LHCN-M2 (cell line): ENCODE results near the gene NT5DC3. TPM values are rescaled to one million over a fixed set of nuclear protein-coding genes. Genes with fewer than 3 reads are reported as not detected.
"Not testable (repeated sequence)": the region's sequence is repeated elsewhere in the genome, so short reads cannot be mapped to it uniquely, and the experiment has no call there.

Source experiments
- DNase-seq: peaks from one replicate; pipeline ENCODE4 v3.0.0-alpha.2; 2012; ENCODE audit warnings: low read depth
- total RNA-seq: library from RNA; depleted of rRNA; stranded (reverse); fragments of >200 nt; gene quantifications from 2 replicates; pipeline ENCODE4 v1.2.3, GENCODE V29; 2014

Gene NT5DC3
- total RNA-seq, 1 experiment from 2014 or later: 15.6 TPM

DNA sequence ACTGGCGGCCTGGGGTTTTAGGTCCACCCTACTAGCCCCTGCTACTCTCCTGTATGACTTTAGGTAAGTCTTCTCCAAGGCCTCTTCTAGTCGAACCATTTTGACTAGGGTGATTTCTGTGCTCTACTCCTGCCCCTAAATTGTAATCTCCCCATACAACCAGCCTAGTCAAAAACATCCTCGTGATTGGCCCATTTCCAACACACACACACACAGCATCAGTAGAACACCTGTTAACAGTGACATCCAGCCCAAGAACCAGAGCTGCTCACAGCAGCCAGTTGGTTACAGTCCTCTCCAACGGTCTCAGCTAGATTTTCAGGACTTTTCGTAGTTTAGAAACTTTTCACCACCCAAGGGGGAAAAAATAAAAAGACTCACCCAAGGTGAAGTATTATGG lies 30.9 kb downstream of the NT5DC3 start:
- DNase-seq: peak; percentile 21

DNA sequence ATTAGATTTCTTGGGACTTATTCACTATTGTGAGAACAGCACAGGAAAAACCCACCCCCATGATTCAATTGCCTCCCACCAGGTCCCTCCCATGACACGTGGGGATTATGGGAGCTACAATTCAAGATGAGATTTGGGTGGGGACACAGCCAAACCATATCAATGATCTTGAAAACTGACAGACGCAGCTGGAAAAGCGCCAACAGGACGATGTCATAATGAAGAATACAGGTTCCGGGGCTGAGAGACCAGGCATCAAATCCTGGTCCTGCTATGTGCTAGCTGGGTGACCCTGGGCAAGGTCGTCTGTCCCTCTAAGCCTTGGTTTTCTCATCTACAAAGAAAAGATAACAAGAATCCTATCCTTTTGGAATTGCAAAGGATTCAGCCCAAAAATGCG lies 31.4 kb downstream of the NT5DC3 start:
- DNase-seq: not testable (repeated sequence)

DNA sequence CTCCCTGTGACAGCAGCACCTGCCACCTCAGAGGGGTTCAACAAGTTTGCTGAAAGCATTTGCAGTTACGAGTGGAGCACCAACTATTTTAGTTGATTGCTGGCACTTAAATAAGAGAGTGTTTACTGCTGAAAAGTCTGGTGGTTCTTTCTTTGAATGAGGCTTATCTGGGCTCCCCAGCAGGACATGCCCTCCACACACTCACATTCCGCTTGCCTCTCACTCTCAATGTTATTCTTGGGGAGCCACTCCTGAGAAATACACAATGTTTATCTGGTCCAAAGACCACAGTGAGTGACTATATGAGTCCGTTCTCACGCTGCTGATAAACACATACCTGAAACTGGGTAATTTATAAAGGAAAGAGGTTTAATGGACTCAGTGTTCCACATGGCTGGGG lies 31.9 kb downstream of the NT5DC3 start:
- DNase-seq: no peak

DNA sequence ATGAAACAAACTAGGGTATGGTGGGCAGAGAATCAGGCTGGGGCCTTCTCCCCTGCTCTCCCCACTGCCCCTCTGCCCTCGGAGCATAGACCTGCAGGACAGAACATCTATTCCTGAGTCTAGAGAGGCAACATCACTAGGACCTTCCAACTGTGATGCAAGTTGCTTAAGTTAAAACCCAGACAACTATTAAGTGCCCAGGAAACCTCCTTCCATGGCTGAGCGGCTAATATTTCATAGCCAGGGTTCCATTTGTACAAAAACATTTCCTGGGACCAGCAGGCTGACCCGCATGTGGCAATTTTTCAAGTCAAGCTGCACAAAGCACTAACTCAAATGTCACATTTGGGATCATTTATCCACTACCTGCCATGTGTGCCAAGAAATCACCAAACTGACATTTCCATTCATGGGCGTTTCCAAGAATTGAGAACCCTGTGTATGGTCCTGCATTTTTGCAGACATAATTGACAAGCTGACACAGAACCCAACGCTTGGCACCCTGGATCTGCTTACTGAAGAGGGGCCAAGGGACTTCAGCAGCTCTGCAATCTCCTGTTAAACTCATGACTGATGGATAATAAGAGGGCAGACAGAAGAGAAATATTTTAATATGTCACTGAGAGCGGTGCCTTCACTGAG lies 32.7 kb downstream of the NT5DC3 start:
- DNase-seq: no peak

GRCh38 chr12:103807561-103808238 lies 33.3 kb downstream of the NT5DC3 start:
- DNase-seq: no peak

DNA sequence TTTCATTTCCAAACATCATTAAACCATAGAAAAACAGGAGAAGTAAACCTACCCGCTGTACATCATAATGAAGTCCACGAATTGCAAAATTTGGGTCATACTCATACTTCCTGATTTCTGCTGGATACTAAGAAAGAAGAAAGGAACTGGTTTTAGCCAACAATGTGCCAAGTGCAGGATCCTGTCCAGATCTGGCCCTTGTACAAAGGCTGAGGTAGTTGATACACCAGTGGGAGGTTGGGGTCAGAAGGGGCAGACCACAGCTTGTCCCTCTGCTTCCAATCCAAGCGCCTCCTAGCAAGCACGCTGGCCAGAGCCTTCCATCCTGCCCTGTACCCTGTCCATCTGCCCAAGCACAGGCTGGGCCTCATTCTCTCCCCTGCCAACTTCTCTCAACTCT lies 34.2 kb downstream of the NT5DC3 start:
- peak; percentile 41 for DNase-seq

DNA sequence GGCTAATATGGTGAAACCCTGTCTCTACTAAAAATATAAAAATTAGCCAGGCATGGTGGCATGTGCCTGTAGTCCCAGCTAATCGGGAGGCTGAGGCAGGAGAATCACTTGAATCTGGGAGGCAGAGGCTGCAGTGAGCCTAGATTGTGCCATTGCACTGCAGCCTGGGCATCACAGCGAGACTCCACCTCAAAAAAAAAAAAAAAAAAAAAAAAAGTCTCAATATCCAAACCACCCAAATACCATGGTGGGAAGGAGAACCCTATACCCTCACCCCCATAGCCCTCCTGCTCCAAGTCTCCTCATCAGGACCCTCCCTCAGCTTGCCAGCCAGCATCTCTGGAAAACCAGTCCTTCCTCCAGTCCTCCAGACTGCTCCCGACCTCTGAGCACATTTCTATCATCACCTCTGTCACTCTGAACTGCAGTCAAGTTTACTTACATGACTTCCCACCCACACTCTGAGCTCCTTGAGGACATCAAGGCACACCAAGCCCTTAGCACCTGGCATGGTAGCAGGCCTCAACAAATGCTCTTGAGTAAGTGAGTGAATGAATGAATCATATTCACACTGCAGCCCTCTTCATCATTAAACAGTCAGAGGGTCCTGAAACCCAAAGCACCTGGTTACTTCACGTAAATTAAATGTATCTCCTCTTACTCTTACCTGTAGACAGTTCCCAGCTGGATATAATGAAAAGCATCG lies 35.2 kb downstream of the NT5DC3 start:
- DNase-seq: no peak

DNA sequence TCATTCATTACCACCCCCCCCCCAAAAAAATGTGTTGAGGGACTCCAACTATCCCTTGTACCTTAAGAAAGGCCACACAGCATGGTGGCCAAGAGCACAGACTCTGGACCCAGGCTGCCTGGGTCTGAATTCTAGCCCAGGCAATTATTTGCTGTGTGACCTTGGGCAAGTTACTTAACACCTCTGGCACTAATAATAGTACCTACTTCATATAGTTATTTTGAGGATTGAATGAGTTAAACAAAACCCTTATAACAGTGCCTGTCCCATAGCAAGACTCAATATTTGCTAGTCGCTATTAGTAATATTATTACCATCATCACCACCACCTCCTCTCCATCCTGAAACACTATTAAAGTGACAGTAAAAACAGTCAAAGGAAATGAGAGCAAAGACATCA lies 37.2 kb downstream of the NT5DC3 start:
- no peak for DNase-seq

DNA sequence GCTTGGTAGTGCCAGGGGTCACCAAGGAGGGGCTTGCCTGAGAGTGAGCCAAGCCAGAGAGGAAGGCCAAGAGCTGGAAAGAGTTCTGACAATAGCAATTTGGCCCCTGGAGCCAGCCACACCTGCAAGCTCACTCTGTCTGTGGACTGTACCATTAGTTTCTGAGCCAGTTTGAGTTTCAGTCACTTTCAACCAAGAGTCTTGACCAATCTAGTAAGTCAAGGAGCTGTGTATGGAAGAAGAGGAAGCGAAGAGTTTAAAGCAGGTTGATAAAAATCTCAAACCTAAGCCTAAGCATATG lies 38.5 kb downstream of the NT5DC3 start:
- DNase-seq: no peak

GRCh38 chr12:103801709-103802585 lies 39.1 kb downstream of the NT5DC3 start:
- peak; percentile 61 for DNase-seq

GRCh38 chr12:103799857-103800771 lies 40.9 kb downstream of the NT5DC3 start:
- peak; percentile 88 for DNase-seq

DNA sequence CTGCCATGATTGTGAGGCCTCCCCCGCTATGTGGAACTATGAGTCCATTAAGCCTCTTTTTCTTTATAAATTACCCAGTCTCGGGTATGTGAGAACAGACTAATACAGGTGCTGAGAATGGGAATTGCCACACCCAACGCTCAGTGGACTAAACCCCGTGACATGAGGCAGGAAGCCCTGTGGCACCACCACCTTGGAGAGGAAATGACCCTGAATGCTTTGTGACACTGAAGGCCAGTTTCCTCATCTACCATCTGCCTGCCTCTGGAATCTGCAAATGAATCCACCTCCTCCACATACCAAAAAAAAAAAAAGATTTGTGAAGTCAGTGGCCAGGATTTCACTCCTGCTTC lies 41.6 kb downstream of the NT5DC3 start:
- DNase-seq: no peak

DNA sequence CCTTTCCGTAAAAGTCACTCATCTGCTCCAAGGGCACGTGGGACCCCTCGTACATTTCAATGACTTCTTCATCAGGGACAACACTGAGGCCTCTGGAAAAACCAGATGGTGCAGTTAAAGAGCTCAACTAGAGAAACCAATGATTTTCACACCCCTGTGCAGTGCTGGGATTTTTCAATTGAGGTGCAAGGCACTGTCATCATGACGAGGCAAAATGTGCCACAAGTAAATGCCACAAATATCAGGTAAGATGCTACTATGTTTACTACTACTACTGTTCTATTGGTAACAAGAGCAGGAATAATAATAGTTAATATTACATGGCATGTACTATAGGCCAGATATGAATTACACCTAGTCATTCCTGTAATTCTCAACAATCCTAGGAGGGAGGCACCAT lies 42.4 kb downstream of the NT5DC3 start:
- no peak for DNase-seq

GRCh38 chr12:103794309-103795213 lies 46.5 kb downstream of the NT5DC3 start:
- DNase-seq: no peak

- no peak for DNase-seq
Observed at GRCh38 chr12:103793512-103794045, 47.5 kb downstream of the NT5DC3 start.

- no peak for DNase-seq
Observed at GRCh38 chr12:103793046-103793445, 48.0 kb downstream of the NT5DC3 start.

- DNase-seq: no peak
Observed at GRCh38 chr12:103791350-103791920, 49.6 kb downstream of the NT5DC3 start.

GRCh38 chr12:103786201-103786600 lies 54.8 kb downstream of the NT5DC3 start:
- DNase-seq: no peak
